ENCODE measurements around the gene FRRS1L.

DNA sequence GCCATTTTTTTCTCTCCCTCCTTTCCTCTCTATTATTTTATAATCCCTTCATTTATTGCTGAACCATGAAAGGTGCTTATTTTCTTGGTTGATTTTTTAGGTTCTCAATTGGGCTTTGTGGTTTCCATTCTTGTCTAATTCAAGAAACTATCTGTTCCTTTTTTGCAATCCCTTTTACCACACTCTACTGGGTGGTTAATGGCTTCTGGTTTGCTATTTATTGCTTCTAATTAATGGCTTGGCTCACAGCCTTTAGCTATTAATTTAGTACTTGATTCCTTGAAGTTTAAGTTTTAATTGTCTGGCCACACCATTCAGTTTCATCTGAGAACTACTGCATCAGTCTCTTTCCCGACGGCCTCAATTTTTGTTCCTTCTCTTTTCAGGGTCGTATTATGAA, 5.6 kb downstream of the FRRS1L start:
- TF ChIP-seq, protein P1, sequence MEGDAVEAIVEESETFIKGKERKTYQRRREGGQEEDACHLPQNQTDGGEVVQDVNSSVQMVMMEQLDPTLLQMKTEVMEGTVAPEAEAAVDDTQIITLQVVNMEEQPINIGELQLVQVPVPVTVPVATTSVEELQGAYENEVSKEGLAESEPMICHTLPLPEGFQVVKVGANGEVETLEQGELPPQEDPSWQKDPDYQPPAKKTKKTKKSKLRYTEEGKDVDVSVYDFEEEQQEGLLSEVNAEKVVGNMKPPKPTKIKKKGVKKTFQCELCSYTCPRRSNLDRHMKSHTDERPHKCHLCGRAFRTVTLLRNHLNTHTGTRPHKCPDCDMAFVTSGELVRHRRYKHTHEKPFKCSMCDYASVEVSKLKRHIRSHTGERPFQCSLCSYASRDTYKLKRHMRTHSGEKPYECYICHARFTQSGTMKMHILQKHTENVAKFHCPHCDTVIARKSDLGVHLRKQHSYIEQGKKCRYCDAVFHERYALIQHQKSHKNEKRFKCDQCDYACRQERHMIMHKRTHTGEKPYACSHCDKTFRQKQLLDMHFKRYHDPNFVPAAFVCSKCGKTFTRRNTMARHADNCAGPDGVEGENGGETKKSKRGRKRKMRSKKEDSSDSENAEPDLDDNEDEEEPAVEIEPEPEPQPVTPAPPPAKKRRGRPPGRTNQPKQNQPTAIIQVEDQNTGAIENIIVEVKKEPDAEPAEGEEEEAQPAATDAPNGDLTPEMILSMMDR (IDR thresholded peaks at IDR 0.05), result no peak
- TF ChIP-seq EZH2 (IDR thresholded peaks at IDR 0.05; ENCODE audit: borderline replicate concordance, insufficient read depth, low read depth, low read length, poor library complexity, severe bottlenecking), result no peak

All from B cell (primary cell).